Nephron progenitor cell (in vitro differentiated cells): Measurements from ENCODE around the gene SGCA.

Experiments
- DNase-seq: peaks from one replicate; pipeline ENCODE4 v3.0.0; 2021
- H3K27ac Mint-ChIP-seq: 2 replicates; pipeline ENCODE4 v1.8.0; 2021; ENCODE audit warnings: mild to moderate bottlenecking, moderate library complexity, mixed read lengths
- H3K27me3 Mint-ChIP-seq: 2 replicates; pipeline ENCODE4 v1.8.0; 2021; ENCODE audit warnings: mild to moderate bottlenecking, low read depth, mixed read lengths; ENCODE audit not compliant: poor library complexity
- H3K36me3 Mint-ChIP-seq: 2 replicates; pipeline ENCODE4 v1.8.0; 2021; ENCODE audit warnings: low read depth, mixed read lengths
- H3K4me1 Mint-ChIP-seq: 2 replicates; pipeline ENCODE4 v1.8.0; 2021; ENCODE audit warnings: mixed read lengths
- H3K4me3 Mint-ChIP-seq: 2 replicates; pipeline ENCODE4 v1.8.0; 2021; ENCODE audit warnings: mild to moderate bottlenecking, moderate library complexity, mixed read lengths
- H3K9me3 Mint-ChIP-seq: 2 replicates; pipeline ENCODE4 v1.8.0; 2021; ENCODE audit warnings: mild to moderate bottlenecking, moderate library complexity, mixed read lengths
- CTCF ChIP-seq: fragments of 200-600 bp; sonication (generic); IDR thresholded peaks from 2 replicates; pipeline ENCODE4 v1.5.0; 2021; ENCODE audit warnings: antibody characterized with exemption

Gene SGCA

GRCh38 chr17:50181144-50181543 is 15.3 kb downstream of the SGCA start:
- H3K36me3 Mint-ChIP-seq: peaks cover 16% of the 10 kb centered on the region
- no peak for DNase-seq
- no peak overlapping the region for H3K27ac Mint-ChIP-seq
- peaks cover 83% of the 10 kb centered on the region for H3K4me1 Mint-ChIP-seq
- TF ChIP-seq CTCF: no peak
- H3K9me3 Mint-ChIP-seq: no peaks in the 10 kb centered on the region
- no peak overlapping the region for H3K4me3 Mint-ChIP-seq
- H3K27me3 Mint-ChIP-seq: peaks cover 15% of the 10 kb centered on the region

GRCh38 chr17:50181591-50182560 is 16.1 kb downstream of the SGCA start:
- H3K27ac Mint-ChIP-seq: no peak overlapping the region
- TF ChIP-seq CTCF: no peak
- peaks cover 18% of the 10 kb centered on the region for H3K36me3 Mint-ChIP-seq
- H3K4me3 Mint-ChIP-seq: no peak overlapping the region
- DNase-seq: no peak
- no peaks in the 10 kb centered on the region for H3K9me3 Mint-ChIP-seq
- peaks cover 15% of the 10 kb centered on the region for H3K27me3 Mint-ChIP-seq
- peaks cover 81% of the 10 kb centered on the region for H3K4me1 Mint-ChIP-seq

GRCh38 chr17:50182783-50183420 is 17.1 kb downstream of the SGCA start:
- no peak for DNase-seq
- Mint-ChIP-seq H3K9me3 (no peaks in the 10 kb centered on the region), H3K27ac (no peak overlapping the region), H3K4me1 (peaks cover 71% of the 10 kb centered on the region), H3K36me3 (peaks cover 22% of the 10 kb centered on the region), H3K4me3 (peak overlapping the region; percentile 33), H3K27me3 (peaks cover 12% of the 10 kb centered on the region)
- TF ChIP-seq CTCF: no peak

GRCh38 chr17:50183421-50183994 is 17.7 kb downstream of the SGCA start:
- Mint-ChIP-seq H3K4me3 (no peak overlapping the region), H3K27ac (no peak overlapping the region), H3K36me3 (peaks cover 25% of the 10 kb centered on the region), H3K4me1 (peaks cover 65% of the 10 kb centered on the region), H3K9me3 (no peaks in the 10 kb centered on the region), H3K27me3 (peaks cover 11% of the 10 kb centered on the region)
- no peak for DNase-seq
- no peak for TF ChIP-seq CTCF

- no peaks in the 10 kb centered on the region for H3K9me3 Mint-ChIP-seq
- H3K27ac Mint-ChIP-seq: no peak overlapping the region
- no peak overlapping the region for H3K4me3 Mint-ChIP-seq
Measured at GRCh38 chr17:50184064-50184463, 18.3 kb downstream of the SGCA start.

More at GRCh38 chr17:50184064-50184463, 18.3 kb downstream of the SGCA start:
- peaks cover 29% of the 10 kb centered on the region for H3K36me3 Mint-ChIP-seq
- peaks cover 60% of the 10 kb centered on the region for H3K4me1 Mint-ChIP-seq
- peaks cover 6% of the 10 kb centered on the region for H3K27me3 Mint-ChIP-seq
- DNase-seq: peak; percentile 32
- no peak for TF ChIP-seq CTCF
